ENCODE data around the gene AQP1.

- TF ChIP-seq CTCF (IDR thresholded peaks at IDR 0.05) (no peak), POLR2A (IDR thresholded peaks at IDR 0.05) (no peak)
Observed at GRCh38 chr7:30970594-30971094, 59.0 kb downstream of the AQP1 start.

Measured in testis (tissue), 2 donors.